Measurements from ENCODE around the gene TTLL7.

The TTLL7 gene

GRCh38 chr1:83860490-83861221 is 138.3 kb downstream of the TTLL7 start:
- DNase-seq: no peak

GRCh38 chr1:83857716-83858115 is 141.2 kb downstream of the TTLL7 start:
- no peak for DNase-seq

- peak; percentile 28 for DNase-seq
Measured at GRCh38 chr1:83857103-83857502, 141.8 kb downstream of the TTLL7 start.

- DNase-seq: no peak
Measured at GRCh38 chr1:83856381-83856780, 142.6 kb downstream of the TTLL7 start.

- peak; percentile 3 for DNase-seq
Measured at GRCh38 chr1:83854456-83854855, 144.5 kb downstream of the TTLL7 start.

- DNase-seq: no peak
Measured at GRCh38 chr1:83850834-83851233, 148.1 kb downstream of the TTLL7 start.

- no peak for DNase-seq
Measured at GRCh38 chr1:83849191-83850061, 149.5 kb downstream of the TTLL7 start.

- DNase-seq: peak; percentile 77
Measured at GRCh38 chr1:83846138-83846537, 152.8 kb downstream of the TTLL7 start.

- peak; percentile 29 for DNase-seq
Measured at GRCh38 chr1:83845437-83846071, 153.4 kb downstream of the TTLL7 start.

- no peak for DNase-seq
Measured at GRCh38 chr1:83844546-83844945, 154.4 kb downstream of the TTLL7 start.

GRCh38 chr1:83839566-83840173 is 159.3 kb downstream of the TTLL7 start:
- peak; percentile 35 for DNase-seq

GRCh38 chr1:83838573-83838972 is 160.4 kb downstream of the TTLL7 start:
- DNase-seq: no peak

GRCh38 chr1:83836543-83836942 is 162.4 kb downstream of the TTLL7 start:
- DNase-seq: no peak

- no peak for DNase-seq
Measured at GRCh38 chr1:83834621-83835264, 164.2 kb downstream of the TTLL7 start.

- DNase-seq: no peak
Measured at GRCh38 chr1:83832194-83832593, 166.7 kb downstream of the TTLL7 start.

GRCh38 chr1:83829106-83829505 is 169.8 kb downstream of the TTLL7 start:
- DNase-seq: no peak

GRCh38 chr1:83828456-83828855 is 170.5 kb downstream of the TTLL7 start:
- no peak for DNase-seq

GRCh38 chr1:83827741-83828140 is 171.2 kb downstream of the TTLL7 start:
- DNase-seq: no peak

- DNase-seq: no peak
Measured at GRCh38 chr1:83822208-83822607, 176.7 kb downstream of the TTLL7 start.

GRCh38 chr1:83819436-83819835 is 179.5 kb downstream of the TTLL7 start:
- DNase-seq: no peak

GRCh38 chr1:83818916-83819315 is 180.0 kb downstream of the TTLL7 start:
- no peak for DNase-seq

GRCh38 chr1:83816836-83817235 is 182.1 kb downstream of the TTLL7 start:
- no peak for DNase-seq

GRCh38 chr1:83815330-83815729 is 183.6 kb downstream of the TTLL7 start:
- no peak for DNase-seq

Data from NCI-H69 (cell line).